Renal pelvis (tissue), 12 donors: Measurements from ENCODE around the gene CTXN3. TPM values are rescaled to one million over a fixed set of nuclear protein-coding genes. Genes with fewer than 3 reads are reported as not detected.

Source experiments
- DNase-seq: peaks from one replicate; pipeline ENCODE4 v3.0.0-alpha.2; 2013
- long read RNA-seq, 16 experiments: transcript quantifications; one replicate each; lab custom pipeline, GENCODE V29; 2026
- polyA plus RNA-seq, 3 donors: library from polyadenylated mRNA; unstranded; fragments of 120-200 nt; gene quantifications; one replicate each; pipeline ENCODE4 v1.2.1, GENCODE V29; 2013; ENCODE audit not compliant: insufficient read length in 3 of 3

The CTXN3 gene
- polyA plus RNA-seq: under 1 TPM in 1 of 3 donors, not detected in 2; 0.09 TPM
- long read RNA-seq, donor 1: 0 reads
- long read RNA-seq, donor 2: 0 reads
- long read RNA-seq, donor 3: 0 reads
- long read RNA-seq, donor 4: 0 reads
- long read RNA-seq, donor 5: 0 reads
- long read RNA-seq, donor 6: 0 reads
- long read RNA-seq, donor 7: 0 reads
- long read RNA-seq, donor 8: 0 reads
- long read RNA-seq, donor 9: 0 reads
- long read RNA-seq, donor 10: 0 reads
- long read RNA-seq, donor 11: 0 reads
- long read RNA-seq, donor 12: 0 reads
- long read RNA-seq, donor 13: 0 reads
- long read RNA-seq, donor 14: 0 reads
- long read RNA-seq, donor 15: 0 reads
- long read RNA-seq, donor 16: 0 reads

DNA sequence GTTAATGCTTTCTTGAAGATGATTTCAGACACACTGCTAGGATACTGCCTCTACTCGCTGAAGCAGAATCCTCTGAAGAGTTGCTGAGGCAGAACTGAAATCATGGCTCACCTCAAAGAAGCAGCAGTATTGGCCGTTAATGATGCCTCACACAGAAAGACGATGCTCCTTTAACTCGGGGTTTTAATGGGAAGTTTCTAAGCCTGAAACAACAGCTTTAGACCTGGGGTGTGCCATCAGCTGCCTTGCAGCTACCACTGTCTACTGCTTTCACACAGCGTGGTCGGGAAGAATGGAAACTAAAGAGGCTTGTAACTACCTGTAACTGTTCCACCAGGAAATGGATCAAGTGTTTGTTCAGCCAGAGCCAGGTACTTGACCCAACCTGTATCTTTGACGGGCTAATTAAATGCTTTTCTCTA lies at the start of gene CTXN3:
Gene CTXN3, plus strand, starts transcription at position 65 of the 422 bp plus-strand sequence. CDS start 8,440 bp downstream, outside the sequence.
- DNase-seq: no peak

DNA sequence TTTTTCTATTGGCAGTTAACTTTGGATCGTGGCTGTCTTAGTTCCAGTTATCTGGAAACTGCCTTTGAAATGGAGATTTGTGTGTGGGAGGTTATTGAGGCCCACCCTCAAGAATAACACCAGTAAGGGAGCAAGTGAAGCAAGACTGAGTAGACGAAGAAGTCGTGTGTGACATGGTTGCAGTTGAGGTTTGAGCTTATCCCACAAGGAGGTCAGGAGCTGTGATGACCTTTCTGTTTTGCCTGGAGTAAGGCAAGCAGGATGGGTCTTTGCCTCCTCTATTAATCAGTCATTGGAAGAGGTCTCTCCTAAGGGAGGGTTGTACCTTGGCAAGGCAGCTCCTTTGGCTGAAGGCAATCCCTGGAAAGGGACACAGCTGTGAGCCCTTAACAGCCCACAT lies 49.6 kb upstream of the CTXN3 start:
- DNase-seq: no peak

DNA sequence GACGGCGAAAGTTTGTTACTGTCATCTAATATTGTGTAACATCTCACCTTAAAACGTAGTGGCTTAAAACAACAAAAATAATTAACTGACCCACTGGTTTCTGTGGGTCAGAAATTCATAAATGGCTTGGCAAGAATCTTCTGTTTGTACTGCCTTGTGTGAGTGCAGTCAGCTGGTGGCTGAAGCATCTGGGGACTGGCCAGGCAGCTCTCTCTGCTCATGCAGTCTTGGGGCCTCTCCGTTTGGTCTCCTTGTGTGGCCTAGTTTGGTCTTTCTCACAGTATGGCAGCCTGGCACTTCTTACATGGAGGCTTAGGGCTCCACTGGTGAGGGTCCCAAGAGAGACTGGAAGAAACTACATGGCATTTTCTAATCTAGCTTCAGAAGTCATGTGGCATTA lies 49.0 kb upstream of the CTXN3 start:
- DNase-seq: no peak

DNA sequence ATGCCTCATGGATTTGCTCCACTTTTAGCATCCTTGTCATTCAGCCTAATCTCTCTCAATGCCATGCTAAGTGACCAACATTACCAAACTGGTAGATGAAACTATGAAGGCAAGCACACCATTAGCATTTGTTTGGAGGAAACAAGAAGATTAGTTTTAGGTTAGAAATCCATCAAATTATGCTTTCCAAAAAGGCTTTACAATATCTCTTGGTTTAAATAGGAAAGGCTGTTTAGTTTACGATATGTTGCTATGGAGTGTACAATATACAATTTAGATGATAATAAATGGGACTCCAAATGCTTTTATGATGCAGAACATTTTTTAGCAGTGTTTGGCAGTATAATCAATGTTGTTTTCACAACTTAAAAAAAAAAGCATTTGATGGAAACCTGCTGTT lies 47.8 kb upstream of the CTXN3 start:
- DNase-seq: peak; percentile 39

DNA sequence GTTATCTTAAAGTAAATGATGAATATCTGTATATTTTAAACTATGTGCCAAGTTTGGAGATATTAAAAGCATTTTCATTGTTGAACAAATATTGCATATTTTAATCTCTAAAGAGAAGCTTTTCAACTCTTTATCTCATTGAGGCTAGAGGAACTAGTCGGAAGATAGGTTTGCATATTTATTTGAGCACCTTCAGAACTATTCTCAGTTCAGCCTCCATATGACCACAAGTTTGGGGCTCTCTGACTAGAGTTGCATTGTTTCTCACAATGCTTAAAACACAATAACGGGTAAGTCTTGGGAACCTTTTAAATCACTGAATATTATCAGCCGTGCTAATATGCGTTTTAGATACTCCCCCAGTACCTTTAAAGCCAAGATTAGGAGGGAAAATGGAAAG lies 47.3 kb upstream of the CTXN3 start:
- no peak for DNase-seq

DNA sequence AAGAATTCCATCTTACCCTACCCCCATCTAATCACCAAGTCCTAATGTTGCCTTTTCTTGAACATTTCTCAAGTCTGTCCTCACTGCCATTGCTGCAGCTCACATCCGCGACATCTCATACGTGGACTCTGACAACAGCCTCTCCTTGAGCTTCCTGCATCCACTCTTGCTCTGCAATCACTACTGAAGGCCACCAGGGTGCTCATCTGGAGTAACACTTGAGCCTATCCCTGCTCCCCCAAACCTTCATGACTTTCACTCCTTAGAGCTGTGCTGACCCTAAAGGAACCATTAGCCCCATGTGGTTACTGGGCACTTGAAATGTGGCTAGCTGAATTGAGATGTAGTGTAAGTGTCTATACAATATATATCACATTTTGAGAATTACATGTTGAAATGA lies 46.4 kb upstream of the CTXN3 start:
- DNase-seq: no peak

DNA sequence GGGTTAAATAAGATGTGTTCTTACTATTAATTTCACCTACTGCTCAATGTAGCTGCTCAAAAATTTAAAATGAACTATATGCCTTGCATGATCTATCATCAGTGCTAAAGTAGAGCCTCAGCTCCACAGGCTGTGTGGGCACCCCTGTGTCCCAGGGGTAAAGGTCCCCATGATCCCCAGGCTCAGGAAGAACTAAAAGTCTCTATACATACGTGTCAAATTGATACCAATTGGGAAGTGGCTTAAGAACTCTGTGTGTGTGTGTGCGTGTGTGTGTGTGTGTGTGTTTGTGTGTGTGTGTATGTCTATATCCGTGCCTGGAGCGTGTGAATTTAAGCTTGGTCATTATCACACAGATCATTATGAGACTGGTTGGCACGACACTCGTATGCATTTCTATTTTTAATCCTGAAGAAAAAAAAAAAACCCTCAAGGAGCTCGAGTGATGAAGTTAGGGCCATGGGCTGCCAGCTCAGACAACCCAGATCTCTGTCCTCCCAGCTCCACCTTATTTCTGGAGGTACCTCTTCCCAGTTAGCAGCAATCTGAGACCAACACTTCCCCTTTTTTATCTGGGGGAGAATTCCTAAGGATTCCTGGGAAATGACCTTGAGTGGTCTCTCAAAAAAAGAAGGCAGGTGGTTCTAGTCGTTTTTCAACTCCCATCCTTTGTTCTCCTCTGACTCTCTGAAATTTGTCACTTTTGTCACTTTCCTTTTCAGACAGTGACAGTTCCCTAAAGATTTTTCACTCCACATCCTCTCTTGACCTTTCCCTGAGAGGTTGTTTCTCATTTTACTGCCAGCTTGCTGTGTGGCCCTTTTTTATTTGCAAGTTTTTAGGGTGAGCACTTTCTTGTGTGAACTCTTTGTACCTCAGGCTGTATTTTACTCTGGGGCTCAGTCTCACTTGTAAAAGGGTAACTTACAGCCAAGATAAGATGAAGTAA lies 45.7 kb upstream of the CTXN3 start:
- no peak for DNase-seq

DNA sequence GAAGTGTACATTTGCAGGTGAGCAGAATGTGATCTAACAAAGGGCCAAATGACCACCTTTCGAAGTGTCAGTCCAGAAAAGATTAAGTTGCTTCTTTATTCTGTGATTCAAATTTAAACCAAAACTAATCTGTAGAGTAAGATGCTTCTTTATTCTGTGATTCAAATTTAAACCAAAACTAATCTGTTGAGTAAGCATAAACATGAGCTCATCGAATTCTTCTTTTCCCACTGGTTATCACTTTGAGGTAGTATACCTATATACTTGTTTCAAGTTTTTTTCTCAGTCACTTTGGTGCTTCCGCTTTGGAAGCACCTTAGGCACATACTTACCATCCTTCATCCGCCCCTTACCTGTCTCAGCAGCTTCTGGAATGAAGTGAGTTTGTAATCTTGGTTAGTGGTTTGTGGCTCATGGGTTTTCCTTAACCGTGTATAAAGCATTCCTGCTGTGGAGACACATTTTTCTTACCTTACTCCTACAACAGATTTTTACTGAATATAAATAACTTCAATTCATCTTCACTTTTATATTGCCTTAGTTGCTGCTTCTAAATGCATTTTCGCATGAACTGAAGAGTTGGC lies 40.7 kb upstream of the CTXN3 start:
- DNase-seq: no peak

DNA sequence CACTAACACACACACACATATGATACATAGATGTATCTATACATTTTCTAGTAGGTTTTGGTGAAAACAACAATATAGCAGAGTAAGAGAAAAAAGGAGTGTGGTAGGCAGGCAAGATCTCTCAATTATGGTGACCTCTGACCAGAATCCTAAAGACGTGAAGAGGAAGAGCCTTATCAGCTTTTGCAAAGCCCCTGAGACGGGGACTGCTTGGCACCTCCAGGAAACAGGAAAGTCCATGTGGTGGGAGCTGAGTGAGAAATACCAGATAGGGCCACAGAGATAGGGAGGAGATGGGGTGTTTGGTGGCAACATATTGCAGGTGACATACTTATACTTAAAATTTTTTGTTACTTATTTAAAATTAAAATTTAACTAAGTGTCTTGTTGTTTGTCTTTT lies 39.9 kb upstream of the CTXN3 start:
- DNase-seq: no peak

DNA sequence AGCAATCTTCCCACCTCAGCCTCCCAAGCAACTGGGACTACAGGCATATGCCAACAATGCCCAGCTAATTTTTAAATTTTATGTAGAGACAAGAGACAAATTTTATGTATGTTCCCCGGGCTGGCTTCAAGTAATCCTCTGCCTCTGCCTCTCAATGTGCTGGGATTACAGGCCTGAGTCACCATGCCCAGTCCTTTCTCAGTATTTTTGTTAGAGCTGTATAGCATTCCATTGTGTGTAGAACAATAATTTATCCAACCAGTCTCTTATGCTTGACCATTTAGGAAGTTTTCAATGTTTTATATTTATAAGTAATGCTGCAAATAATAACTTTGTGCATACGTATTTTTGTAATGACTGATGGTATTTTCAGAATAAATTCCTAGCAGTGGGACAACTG lies 38.9 kb upstream of the CTXN3 start:
- DNase-seq: no peak

DNA sequence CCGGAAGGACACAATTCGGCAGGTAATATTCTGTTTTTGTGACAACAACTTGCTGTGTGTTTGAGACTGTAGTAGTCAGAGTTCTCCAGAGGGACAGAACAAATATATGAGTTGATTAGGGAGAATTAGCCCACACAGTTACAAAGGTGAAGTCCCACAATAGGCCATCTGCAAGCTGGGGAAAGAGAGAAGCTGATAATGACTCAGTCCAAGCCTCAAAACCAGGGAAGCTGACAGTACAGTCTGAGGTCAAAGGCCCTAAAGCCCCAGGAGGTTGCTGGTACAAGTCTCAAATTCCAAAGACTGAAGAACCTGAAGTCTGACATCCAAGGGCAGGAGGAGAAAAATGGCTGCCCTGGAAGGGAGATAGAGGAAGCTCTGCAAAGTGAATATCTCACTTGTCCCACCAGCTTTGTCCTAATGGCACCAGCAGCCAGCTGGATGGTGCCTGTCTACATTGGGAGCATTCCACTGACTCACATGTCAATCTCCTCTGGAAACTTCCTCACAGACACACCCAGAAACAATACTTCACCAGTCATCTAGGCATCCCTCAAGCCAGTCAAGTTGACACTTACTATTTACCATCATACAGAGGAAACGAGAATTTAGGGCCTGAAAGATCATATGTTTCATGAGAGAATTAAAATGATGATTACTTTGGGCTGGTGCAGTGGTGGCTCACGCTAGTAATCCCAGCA lies 36.3 kb upstream of the CTXN3 start:
- no peak for DNase-seq

DNA sequence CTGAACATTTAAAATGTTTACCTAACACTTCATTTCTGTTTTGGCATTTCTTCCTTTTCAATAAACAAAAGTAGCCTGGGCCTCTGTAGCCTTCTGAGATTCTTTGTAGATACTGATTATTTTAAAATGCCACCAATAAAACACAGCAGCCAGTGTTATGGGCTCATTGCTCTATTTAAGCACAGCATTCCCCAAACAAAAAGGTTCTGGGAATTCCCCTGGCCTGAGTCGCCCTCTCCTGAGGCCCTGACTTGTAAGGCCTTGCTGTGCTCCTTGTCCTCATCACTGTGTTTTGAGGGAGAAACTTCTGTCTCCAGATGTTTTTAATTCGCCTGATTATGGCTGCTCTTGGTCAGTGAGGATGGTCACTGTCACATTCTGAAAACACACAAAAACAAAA lies 33.0 kb upstream of the CTXN3 start:
- DNase-seq: no peak

DNA sequence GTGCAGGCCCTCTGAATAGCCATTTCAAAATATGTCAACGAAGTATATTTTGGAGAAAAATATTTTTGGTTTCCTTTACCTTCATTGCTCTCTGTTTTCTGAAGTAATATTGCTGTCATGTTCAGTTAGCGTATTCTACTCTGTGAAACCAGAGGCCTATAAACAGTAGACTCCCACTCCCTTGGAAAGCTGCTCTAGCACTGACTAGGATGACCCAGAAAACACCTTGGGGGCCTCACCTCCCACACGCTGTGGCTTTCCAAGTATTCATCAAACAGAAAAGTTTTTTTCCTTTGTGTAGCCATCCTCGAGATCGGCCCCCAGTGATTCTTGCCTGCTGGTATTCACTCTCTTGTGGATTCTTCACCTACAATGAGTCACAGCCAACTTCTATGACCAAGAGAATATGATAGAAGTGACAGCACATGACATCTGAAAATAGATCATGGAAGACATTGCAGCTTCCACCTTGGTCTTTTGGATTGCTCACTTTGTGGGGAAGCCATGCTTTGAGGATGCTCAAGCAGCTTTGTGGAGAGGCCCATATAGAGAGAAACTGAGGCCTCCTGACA lies 28.9 kb upstream of the CTXN3 start:
- DNase-seq: no peak

DNA sequence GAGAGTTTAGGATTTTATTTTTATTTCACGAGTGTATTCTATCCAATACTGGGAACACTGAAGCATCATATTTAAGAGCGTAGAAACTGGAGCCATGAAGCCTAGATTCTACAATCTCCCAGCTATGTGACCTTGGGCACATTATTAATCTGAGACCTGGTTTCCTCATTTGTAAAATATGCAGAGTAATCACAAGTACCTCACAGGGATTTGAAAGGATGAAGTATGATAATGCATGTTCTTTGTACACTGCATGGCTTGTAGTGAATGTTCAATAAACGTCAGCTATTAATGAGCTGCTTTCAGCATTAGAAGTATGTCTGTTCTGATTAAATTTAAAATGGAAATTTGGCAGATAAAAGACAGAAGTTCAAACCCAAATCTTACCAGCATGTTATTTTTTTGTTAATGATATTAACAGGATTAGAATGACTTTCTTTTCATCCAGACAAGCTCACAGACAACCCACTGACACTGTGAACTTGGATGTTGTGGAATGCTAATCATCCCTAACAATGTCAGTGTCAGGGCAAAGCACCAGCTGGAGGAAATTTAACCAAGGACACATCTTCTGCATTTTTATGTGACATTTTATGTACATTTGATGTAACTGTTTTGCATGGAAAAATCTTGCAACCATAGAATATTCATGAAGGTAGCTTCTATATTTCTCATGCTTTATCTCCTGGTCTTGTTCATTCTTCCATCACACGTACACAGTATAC lies 27.1 kb upstream of the CTXN3 start:
- DNase-seq: no peak

DNA sequence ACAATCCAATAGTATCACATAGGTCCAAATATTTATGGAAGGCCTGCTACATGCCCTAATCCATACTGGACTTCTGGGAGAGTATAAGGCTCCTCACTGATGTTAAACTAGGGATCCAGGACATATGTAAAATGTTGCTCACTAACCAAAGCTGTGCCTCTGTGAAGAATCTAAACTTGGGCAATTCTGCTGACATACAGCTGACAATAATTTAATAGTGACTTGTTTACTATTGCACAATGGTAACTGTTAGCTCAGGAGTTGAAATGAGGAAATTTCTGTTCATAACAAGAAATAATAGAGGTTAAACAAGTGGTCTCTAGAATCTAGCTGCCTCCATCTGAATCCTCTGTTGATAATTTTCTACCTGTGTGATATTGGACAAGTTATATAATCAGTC lies 14.9 kb upstream of the CTXN3 start:
- DNase-seq: no peak

DNA sequence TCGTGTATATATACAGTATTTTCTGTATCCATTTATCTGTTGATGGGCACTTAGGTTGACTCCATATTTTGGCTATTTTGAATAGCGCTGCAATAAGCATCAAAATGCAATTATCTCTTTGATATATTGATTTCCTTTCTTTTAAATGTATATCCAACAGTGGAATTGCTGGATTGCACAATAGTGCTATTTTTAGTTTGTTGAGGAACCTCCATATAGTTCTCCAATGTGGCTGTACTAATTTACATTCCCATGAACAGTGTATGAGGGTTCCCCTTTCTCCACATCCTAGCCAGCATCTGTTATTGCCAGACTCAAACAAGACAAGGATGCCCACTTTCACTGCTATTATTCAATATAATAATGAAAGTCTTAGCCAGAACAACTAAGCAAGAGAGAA lies 9.1 kb upstream of the CTXN3 start:
- no peak for DNase-seq

DNA sequence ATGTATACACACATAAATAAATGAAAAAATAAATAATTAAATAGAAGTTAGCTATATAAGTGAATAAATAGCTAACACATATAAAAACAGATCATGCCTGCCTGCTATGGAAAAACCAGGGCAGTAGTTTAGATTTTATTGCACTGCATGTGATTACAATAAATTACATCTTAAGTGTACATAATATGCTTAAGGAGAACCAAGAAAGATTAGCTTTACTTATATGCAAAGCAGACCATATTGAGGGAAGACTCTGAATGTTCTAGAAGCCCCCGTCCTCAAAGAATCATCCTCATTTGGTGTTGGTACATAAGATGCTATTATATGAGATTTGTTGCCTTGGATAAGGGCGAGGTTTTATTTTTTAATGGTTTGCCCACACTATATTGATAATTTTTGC lies 5.9 kb upstream of the CTXN3 start:
- DNase-seq: no peak

DNA sequence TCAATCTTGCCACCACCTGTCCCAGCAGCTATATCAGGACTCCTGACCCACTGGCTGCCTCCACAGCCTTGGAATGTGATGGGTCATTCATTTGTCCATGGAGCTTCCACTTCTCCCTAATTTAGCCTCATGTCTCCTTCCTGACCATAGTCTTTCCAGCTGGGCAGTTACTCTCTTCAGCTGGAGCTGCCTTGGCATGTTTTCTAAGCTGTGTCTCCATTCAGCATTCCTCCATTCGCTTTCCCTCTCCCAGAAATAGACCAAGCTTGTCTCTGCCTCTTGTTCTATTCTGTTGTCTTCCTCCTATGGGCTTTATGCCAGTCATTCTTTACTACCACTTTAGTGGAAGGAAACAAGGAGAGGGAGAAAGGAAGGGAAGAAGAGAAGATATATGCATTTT lies 5.3 kb upstream of the CTXN3 start:
- DNase-seq: no peak

DNA sequence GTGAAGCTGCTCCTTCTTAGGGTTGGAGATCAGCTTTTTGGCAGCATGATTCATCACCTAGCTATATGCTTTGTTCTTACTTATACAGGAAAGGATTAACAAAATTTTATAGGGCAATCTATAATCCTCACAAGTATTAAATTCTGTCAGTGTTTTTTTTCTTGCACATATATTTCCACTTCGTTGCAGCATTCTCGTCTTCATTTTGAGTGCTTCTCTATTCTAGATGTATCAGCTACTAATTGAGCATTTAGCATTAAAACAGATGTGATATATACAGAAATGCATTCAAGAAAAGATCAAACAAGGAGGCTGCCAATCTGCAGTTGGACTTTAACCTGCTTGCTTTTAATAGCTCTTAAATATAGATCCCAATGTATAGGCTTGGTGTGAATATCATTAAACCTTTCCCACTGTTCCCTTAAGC lies 3.6 kb upstream of the CTXN3 start:
- no peak for DNase-seq

DNA sequence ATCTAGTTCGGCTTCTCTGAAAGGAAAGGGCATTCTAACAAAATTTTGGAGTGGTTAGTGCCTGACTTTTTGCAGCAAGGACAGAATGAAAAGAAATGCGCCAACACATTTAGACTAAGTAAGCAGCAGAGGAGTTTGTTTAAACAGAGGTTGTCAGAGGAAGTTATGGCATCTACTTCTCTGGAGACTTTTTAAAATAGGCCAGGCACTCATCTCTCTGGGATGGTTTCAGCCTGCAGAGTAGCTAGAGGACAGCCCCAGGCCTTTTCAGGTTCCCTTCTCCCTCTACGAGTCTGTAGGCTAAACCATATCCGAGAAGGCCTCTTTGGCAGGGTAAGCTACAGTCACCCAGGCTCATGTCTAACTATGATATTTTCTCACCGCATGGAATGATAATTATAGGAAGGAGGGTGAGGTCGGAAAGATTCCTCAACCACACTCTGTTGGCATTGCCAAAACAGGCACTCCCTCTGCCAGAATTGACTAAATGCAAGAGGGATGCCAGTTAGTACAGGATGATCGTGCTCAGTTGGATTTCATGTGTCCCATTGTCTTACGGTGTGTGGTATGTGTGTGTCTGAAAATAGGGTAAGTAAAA lies 1.4 kb upstream of the CTXN3 start:
- DNase-seq: no peak

DNA sequence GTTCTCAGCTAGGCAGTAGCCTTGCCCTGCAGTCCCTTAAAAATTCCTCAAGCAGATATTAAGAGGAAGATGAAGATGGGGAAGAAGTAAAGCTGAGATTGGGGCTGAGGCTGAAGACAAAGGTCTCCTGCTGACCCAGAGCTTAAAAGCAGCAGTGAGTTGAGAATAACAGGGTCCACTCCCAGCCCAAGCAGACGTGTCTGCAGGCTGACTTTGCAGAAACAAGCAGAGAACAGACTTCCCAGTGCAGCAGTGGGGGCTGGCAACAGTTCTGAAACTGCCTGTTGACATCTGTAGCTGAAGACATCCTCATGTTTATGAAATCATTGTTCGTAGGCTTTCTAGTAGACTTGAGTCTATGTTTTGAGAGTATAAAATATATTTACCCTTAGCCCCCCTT lies 1.1 kb downstream of the CTXN3 start:
- DNase-seq: peak; percentile 39
